ENCODE results near the gene LANCL3. TPM values are rescaled to one million over a fixed set of nuclear protein-coding genes. Genes with fewer than 3 reads are reported as not detected.

Gene LANCL3
- polyA plus RNA-seq, 2 of the 4 experiments (the other 2 are of a cell fraction), result not detected

- H3K4me3 ChIP-seq, result no peak overlapping the region
- POLR2A ChIA-PET, result no interaction called here
- no peaks in the 10 kb centered on the region for H3K9me3 ChIP-seq
- FAIRE-seq, result no peak
- TF ChIP-seq MAFK (IDR thresholded peaks at IDR 0.05; ENCODE audit: partially characterized antibody) (peak; percentile 58), CBX8 (IDR thresholded peaks at IDR 0.05) (no peak), JUN (IDR thresholded peaks at IDR 0.05) (no peak)
- 2% methylated on average over 2 of the region's 2 CpGs for WGBS (ENCODE audit: missing lambda C conversion rate)
- DNase-seq (ENCODE audit: low read depth in 1 of 2, low spot score in 1 of 2), result no peak
- CTCF ChIA-PET, result no interaction called here
- no peak for ATAC-seq
- no peaks in the 10 kb centered on the region for H3K4me1 ChIP-seq
- H3K4me2 ChIP-seq, result no peak overlapping the region
- no peak overlapping the region for H3K27ac ChIP-seq
Observed at GRCh38 chrX:37590047-37590446, 18.6 kb downstream of the LANCL3 start.

- no peak overlapping the region for H3K27ac ChIP-seq
- no peak for DNase-seq (ENCODE audit: low read depth in 1 of 2, low spot score in 1 of 2)
Observed at GRCh38 chrX:37594755-37595382, 23.4 kb downstream of the LANCL3 start.

GRCh38 chrX:37599729-37600128 is 28.3 kb downstream of the LANCL3 start:
- Histone ChIP-seq H3K4me3 (no peak overlapping the region), H3K4me1 (no peaks in the 10 kb centered on the region), H3K27ac (no peak overlapping the region), H3K9me3 (no peaks in the 10 kb centered on the region), H3K4me2 (no peak overlapping the region)
- CTCF ChIA-PET, result no interaction called here
- TF ChIP-seq CTCF (IDR thresholded peaks at IDR 0.05) (no peak), FOSL2 (IDR thresholded peaks at IDR 0.05) (no peak), FOSL2 (CRISPR knock-in tag; IDR thresholded peaks at IDR 0.05) (no peak), E2F6 (IDR thresholded peaks at IDR 0.05; ENCODE audit: borderline replicate concordance, low read depth) (no peak), SREBF2 (IDR thresholded peaks at IDR 0.05) (no peak), SMC3 (IDR thresholded peaks at IDR 0.05) (no peak), CBX8 (IDR thresholded peaks at IDR 0.05) (no peak), PBX3 (IDR thresholded peaks at IDR 0.05) (no peak), HOXA7 (CRISPR knock-in tag; IDR thresholded peaks at IDR 0.05) (no peak)
- 3% methylated on average over 2 of the region's 2 CpGs for WGBS (ENCODE audit: missing lambda C conversion rate)
- FAIRE-seq (no peak), ATAC-seq (no peak), DNase-seq (ENCODE audit: low read depth in 1 of 2, low spot score in 1 of 2) (no peak)
- POLR2A ChIA-PET, result no interaction called here

More at GRCh38 chrX:37594755-37595382, 23.4 kb downstream of the LANCL3 start:
- H3K4me2 ChIP-seq, result no peak overlapping the region
- ATAC-seq (no peak), FAIRE-seq (peak; percentile 13)
- 2% methylated on average over 4 of the region's 4 CpGs for WGBS (ENCODE audit: missing lambda C conversion rate)
- TF ChIP-seq NFE2L2 (conservative IDR thresholded peaks at IDR 0.05; ENCODE audit: low read length), result no peak
- no peak for TF ChIP-seq HEYL (CRISPR knock-in tag; IDR thresholded peaks at IDR 0.05)
- TF ChIP-seq CBX2 (IDR thresholded peaks at IDR 0.05; ENCODE audit: borderline replicate concordance, low read depth), result no peak
- TF ChIP-seq RCOR1 (IDR thresholded peaks at IDR 0.05; ENCODE audit: low read depth, low read length), result no peak
- TF ChIP-seq ZC3H11A (IDR thresholded peaks at IDR 0.05), result no peak
- POLR2A ChIA-PET, result no interaction called here
- H3K4me3 ChIP-seq, result no peak overlapping the region
- CTCF ChIA-PET, result no interaction called here
- no peaks in the 10 kb centered on the region for H3K4me1 ChIP-seq
- H3K9me3 ChIP-seq, result no peaks in the 10 kb centered on the region

- TF ChIP-seq CBX8 (IDR thresholded peaks at IDR 0.05), result no peak
- no peak for TF ChIP-seq POLR2AphosphoS2 (conservative IDR thresholded peaks at IDR 0.05; ENCODE audit: low read length)
- TF ChIP-seq HDAC2 (IDR thresholded peaks at IDR 0.05), result no peak
- TF ChIP-seq ZSCAN20 (CRISPR knock-in tag; IDR thresholded peaks at IDR 0.05), result no peak
- TF ChIP-seq RCOR1 (IDR thresholded peaks at IDR 0.05; ENCODE audit: low read depth, low read length), result no peak
- no peak for TF ChIP-seq RNF2 (IDR thresholded peaks at IDR 0.05; ENCODE audit: borderline replicate concordance, low read depth)
- no peak for TF ChIP-seq CHD4 (IDR thresholded peaks at IDR 0.05; ENCODE audit: borderline replicate concordance)
- no peak for TF ChIP-seq REST (IDR thresholded peaks at IDR 0.05)
- ATAC-seq, result no peak
- no peak for DNase-seq (ENCODE audit: low read depth in 1 of 2, low spot score in 1 of 2)
- no peak overlapping the region for H3K27ac ChIP-seq
- no peaks in the 10 kb centered on the region for H3K4me1 ChIP-seq
- FAIRE-seq, result no peak
- H3K9me3 ChIP-seq, result no peaks in the 10 kb centered on the region
- no peak overlapping the region for H3K4me3 ChIP-seq
- POLR2A ChIA-PET, result no interaction called here
- no peak overlapping the region for H3K4me2 ChIP-seq
- CTCF ChIA-PET, result no interaction called here
- 7% methylated on average over 1 of the region's 1 CpG for WGBS (ENCODE audit: missing lambda C conversion rate)
Observed at GRCh38 chrX:37603938-37604409, 32.5 kb downstream of the LANCL3 start.
